Endothelial cell of umbilical vein (primary cell): ENCODE measurements around the gene LRRC56. TPM values are rescaled to one million over a fixed set of nuclear protein-coding genes. Genes with fewer than 3 reads are reported as not detected.

Source experiments
- BruUV-seq: library from RNA; stranded (reverse); fragments of 400-500 nt; replicated peaks from 2 replicates; lab custom pipeline; 2021; lab: Mats Ljungman, UMichigan
- CTCF ChIA-PET: fragments of 300-600, 350-600 bp; sonication (Branson Sonifier 250); formaldehyde crosslinking; loops from one replicate; lab custom pipeline; 2021; ENCODE audit warnings: antibody characterized with exemption, inconsistent platforms; lab: Charles Lee
- POLR2A ChIA-PET: fragments of 300-600, 350-600 bp; sonication (Branson Sonifier 250); formaldehyde crosslinking; loops from one replicate; lab custom pipeline; 2021; ENCODE audit warnings: antibody characterized with exemption, inconsistent platforms; lab: Charles Lee
- DNase-seq: peaks from one replicate; pipeline ENCODE4 v3.0.0-alpha.2; 2011; ENCODE audit warnings: low read depth, low spot score
- FAIRE-seq: peaks from 2 replicates; lab custom pipeline; 2011; peaks lifted over from hg19 to GRCh38; lab: Jason Lieb, UNC
- H2AFZ ChIP-seq: 2 replicates; pipeline ENCODE4 v1.6.0; 2012; ENCODE audit warnings: low read depth, low read length, control low read depth, inconsistent platforms
- H3K27ac ChIP-seq: 2 replicates; pipeline ENCODE4 v1.5.1; 2011; ENCODE audit warnings: low read depth, mild to moderate bottlenecking, control low read depth, low read length, moderate library complexity; ENCODE audit not compliant: insufficient read depth
- H3K27me3 ChIP-seq, 2 experiments: 2 replicates each; pipeline versions ENCODE4 v1.6.0 to v1.6.1; 2011; ENCODE audit warnings: low read length in 2 of 2, mixed read lengths in 1 of 2; ENCODE audit not compliant: control insufficient read depth in 2 of 2, insufficient read depth in 2 of 2
- H3K36me3 ChIP-seq, 2 experiments: 2 replicates in 1 of 2; 3 replicates in 1 of 2; pipeline ENCODE4 v1.5.1; 2011; ENCODE audit warnings: low read length in 2 of 2, mild to moderate bottlenecking in 1 of 2, moderate library complexity in 1 of 2; ENCODE audit not compliant: control insufficient read depth in 2 of 2, insufficient read depth in 2 of 2; ENCODE audit errors: extremely low read depth in 1 of 2
- H3K4me1 ChIP-seq: 3 replicates; pipeline ENCODE4 v1.5.1; 2011; ENCODE audit warnings: mild to moderate bottlenecking, low read length; ENCODE audit not compliant: control insufficient read depth, insufficient read depth; ENCODE audit errors: extremely low read depth
- H3K4me2 ChIP-seq: 2 replicates; pipeline ENCODE4 v1.6.1; 2011; ENCODE audit warnings: low read length, control low read depth, mixed read lengths; ENCODE audit not compliant: insufficient read depth
- H3K4me3 ChIP-seq, 3 experiments: fragments of 200-600 bp in 1 of 3; sonication (generic), shearing (Covaris generic) in 1 of 3; replicated peaks in 1 of 3; 2 replicates each; pipeline ENCODE4 v1.5.1; 2011 to 2016; ENCODE audit warnings: control low read depth in 3 of 3, low read length in 3 of 3, mild to moderate bottlenecking in 2 of 3, inconsistent platforms in 1 of 3, low read depth in 1 of 3, moderate library complexity in 1 of 3; ENCODE audit not compliant: insufficient read depth in 1 of 3
- H3K79me2 ChIP-seq: 2 replicates; pipeline ENCODE4 v1.6.0; 2012; ENCODE audit warnings: low read length, inconsistent platforms; ENCODE audit not compliant: control insufficient read depth, insufficient read depth
- H3K9ac ChIP-seq: replicated peaks from 2 replicates; pipeline ENCODE3; 2011; ENCODE audit warnings: low read length, control low read depth; ENCODE audit not compliant: insufficient read depth; ENCODE audit errors: extremely low read depth
- H3K9me1 ChIP-seq: replicated peaks from 3 replicates; pipeline ENCODE4 v1.6.0; 2011; ENCODE audit warnings: mild to moderate bottlenecking, low read length; ENCODE audit not compliant: control insufficient read depth, insufficient read depth; ENCODE audit errors: extremely low read depth
- H3K9me3 ChIP-seq: replicated peaks from 2 replicates; pipeline ENCODE4 v1.5.1; 2012; ENCODE audit warnings: low read length, inconsistent platforms; ENCODE audit not compliant: control insufficient read depth, insufficient read depth
- H4K20me1 ChIP-seq: replicated peaks from 2 replicates; pipeline ENCODE3; 2011; ENCODE audit warnings: mild to moderate bottlenecking, low read length; ENCODE audit not compliant: control insufficient read depth, insufficient read depth; ENCODE audit errors: extremely low read depth
- CTCF ChIP-seq, 2 donors: IDR thresholded peaks; 1 replicate in 1 of 2; 2 replicates in 1 of 2; pipeline ENCODE4 v1.5.1; 2011; ENCODE audit warnings: low read length in 2 of 2, mild to moderate bottlenecking in 2 of 2, moderate library complexity in 2 of 2, control low read depth in 1 of 2, inconsistent platforms in 1 of 2, low read depth in 1 of 2; ENCODE audit not compliant: insufficient read depth in 1 of 2; ENCODE audit errors: extremely low read depth in 1 of 2
- EZH2 ChIP-seq: IDR thresholded peaks from 2 replicates; pipeline ENCODE4 v1.6.1; 2012; ENCODE audit warnings: borderline replicate concordance, low read depth, mild to moderate bottlenecking, moderate library complexity, low read length, inconsistent platforms; ENCODE audit not compliant: severe bottlenecking
- FOS ChIP-seq: IDR thresholded peaks from 2 replicates; pipeline ENCODE4 v1.6.1; 2011; ENCODE audit warnings: mild to moderate bottlenecking, low read length, moderate library complexity, borderline replicate concordance; ENCODE audit not compliant: insufficient read depth
- GATA2 ChIP-seq: IDR thresholded peaks from 2 replicates; pipeline ENCODE4 v1.7.0; 2011; ENCODE audit warnings: low read depth, mild to moderate bottlenecking, moderate library complexity, mixed read lengths, low read length; ENCODE audit not compliant: insufficient read length, insufficient read depth
- JUN ChIP-seq: IDR thresholded peaks from 2 replicates; pipeline ENCODE4 v1.6.1; 2011; ENCODE audit warnings: borderline replicate concordance, low read depth; ENCODE audit not compliant: insufficient read length, insufficient read depth
- MAX ChIP-seq: IDR thresholded peaks from 2 replicates; pipeline ENCODE4 v1.6.1; 2011; ENCODE audit not compliant: insufficient read depth, insufficient read length
- MYC ChIP-seq: IDR thresholded peaks from one replicate; pipeline ENCODE4 v1.6.1; 2011; ENCODE audit warnings: mild to moderate bottlenecking, low read depth, low read length
- POLR2A ChIP-seq: IDR thresholded peaks from 2 replicates; pipeline ENCODE4 v1.6.1; 2012; ENCODE audit warnings: low read depth, mild to moderate bottlenecking, control low read depth, low read length
- POLR2AphosphoS5 ChIP-seq: IDR thresholded peaks from 2 replicates; pipeline ENCODE4 v1.6.1; 2012; ENCODE audit warnings: low read depth, mild to moderate bottlenecking, control low read depth, low read length, moderate library complexity; ENCODE audit not compliant: insufficient read depth
- dilution Hi-C: fragments of 300-500 bp; cut with MboI; formaldehyde crosslinking; loops from one replicate; pipeline ENCODE4 v1.15.0; 2019; ENCODE audit warnings: low sequenced_read_pairs; ENCODE audit not compliant: extremely low pct_ligation_motif_present
- intact Hi-C: fragments of 100-400 bp; cut with micrococcal nuclease; formaldehyde crosslinking; loops from one replicate; pipeline ENCODE4 v1.10.0; 2022
- polyA plus RNA-seq, 4 experiments: library from polyadenylated mRNA; depleted of rRNA in 3 of 4; stranded (reverse) in 3 of 4; unstranded in 1 of 4; fragments of >200 nt; gene quantifications; 2 replicates each; pipeline versions ENCODE4 v1.2.1 to v1.2.3, GENCODE V29; 2011 to 2012; ENCODE audit warnings: missing spikeins in 1 of 4
- total RNA-seq: library from RNA; stranded (reverse); gene quantifications from 2 replicates; pipeline ENCODE4 v1.2.3, GENCODE V29; 2021

Gene LRRC56
- total and polyA plus RNA-seq, 2 donors (not counting 3 experiments of a cell fraction or from before 2014, with no cell fraction given), result 0.47 to 0.55 TPM

DNA sequence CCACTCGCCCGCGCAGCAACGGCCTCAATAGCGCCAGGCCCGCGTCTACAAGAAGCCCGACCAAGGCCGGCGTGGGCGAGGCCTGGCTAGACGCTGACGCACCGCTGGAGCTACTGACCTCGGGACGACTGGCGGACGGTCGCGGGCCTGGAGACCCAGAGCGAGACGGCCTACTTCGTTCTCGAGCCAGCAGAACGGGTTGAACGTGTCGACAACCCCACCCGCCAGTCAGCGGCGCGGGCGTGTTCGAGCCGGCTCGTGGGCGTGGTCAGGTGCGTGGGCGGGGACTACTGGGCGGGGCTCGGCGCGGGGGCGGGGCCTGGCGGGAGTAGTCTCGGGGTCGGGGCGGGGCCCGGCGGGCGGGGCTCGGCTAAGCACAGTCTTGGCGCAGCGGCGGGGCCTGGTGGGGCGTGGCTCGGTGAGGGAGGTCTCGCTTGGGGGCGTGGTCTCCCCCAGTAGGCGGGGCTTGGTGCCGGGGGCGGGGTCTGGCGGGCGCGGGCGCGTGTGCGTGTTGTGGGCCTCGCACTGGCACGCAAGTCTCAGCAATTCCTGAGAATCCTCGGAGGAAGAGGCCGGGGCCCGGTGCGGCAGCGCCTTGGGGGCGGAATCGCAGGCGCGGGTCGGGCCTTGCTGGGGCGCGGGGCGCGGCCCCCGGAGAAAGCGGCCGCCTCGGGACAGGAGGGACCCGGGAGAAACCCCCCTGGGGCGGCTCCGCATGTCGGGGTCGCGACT is 30.2 kb upstream of the LRRC56 start, which contains the start of gene RNH1:
Gene RNH1 (minus strand): TSS at position 248 of the 732 bp plus-strand sequence. CDS start 5,080 bp downstream, outside the sequence.
- dilution Hi-C loops, result no loop called here

GRCh38 chr11:507727-508515 is 29.4 kb upstream of the LRRC56 start:
- Histone ChIP-seq H3K4me1 (peaks cover 24% of the 10 kb centered on the region), H3K4me2 (peak overlapping the region; percentile 66), H3K9me1 (no peaks in the 10 kb centered on the region), H3K79me2 (peaks cover 19% of the 10 kb centered on the region), H3K27ac (peak overlapping the region; percentile 41), H3K27me3 (no peaks in the 10 kb centered on the region), H3K9ac (peak overlapping the region; percentile 75), H2AFZ (peak overlapping the region; percentile 34), H3K36me3 (no peaks in the 10 kb centered on the region), H3K4me3 (peak overlapping the region; percentile 45 to 81 (median 57)), H3K9me3 (no peaks in the 10 kb centered on the region), H4K20me1 (no peaks in the 10 kb centered on the region)
- ChIA-PET CTCF (interaction anchor here (0.9 to 1.4 kb wide), 3 partner anchors 10 to 101 kb away, joined by 3 to 6 read pairs (median 3); no protein-coding TSS in a partner anchor), POLR2A (no interaction called here)
- FAIRE-seq (no peak), DNase-seq (no peak)
- no peak for TF ChIP-seq POLR2AphosphoS5
- TF ChIP-seq POLR2A, result no peak
- no peak for TF ChIP-seq FOS
- no peak for TF ChIP-seq EZH2
- TF ChIP-seq MYC, result no peak
- no peak for TF ChIP-seq CTCF (IDR thresholded peaks at IDR 0.05; ENCODE audit: extremely low read depth in 1 of 2, insufficient read depth in 1 of 2, low read depth in 1 of 2, low read length in 2 of 2)
- no peak for TF ChIP-seq MAX
- no peak for TF ChIP-seq GATA2
- no peak for TF ChIP-seq JUN
- dilution Hi-C loops (no loop called here), intact Hi-C loops (loop anchor here (1.0 to 2.0 kb wide), 4 partner anchors 10 to 271 kb away; partner anchors contain the start of genes PSMD13, PTDSS2, SIGIRR and SIRT3)
- BruUV-seq, result no TSS peak

More for the DNA sequence above, 30.2 kb upstream of the LRRC56 start, which contains the start of gene RNH1:
- Histone ChIP-seq H3K4me3 (peak within 1 kb of the TSS; percentile 69 to 81 (median 79)), H3K27me3 (no peaks in the 10 kb centered on the region), H3K79me2 (peaks cover 20% of the 10 kb centered on the region), H3K9me3 (no peaks in the 10 kb centered on the region), H3K9ac (peak within 1 kb of the TSS; percentile 99), H2AFZ (peak within 1 kb of the TSS; percentile 38), H3K36me3 (no peaks in the 10 kb centered on the region), H4K20me1 (no peaks in the 10 kb centered on the region), H3K4me1 (peaks cover 24% of the 10 kb centered on the region), H3K4me2 (peak within 1 kb of the TSS; percentile 82), H3K27ac (peak within 1 kb of the TSS; percentile 99), H3K9me1 (no peaks in the 10 kb centered on the region)
- DNase-seq (peak; percentile 93), FAIRE-seq (no peak)
- BruUV-seq, result no TSS peak
- TF ChIP-seq GATA2 (no peak), POLR2A (peak; percentile 77), POLR2AphosphoS5 (peak; percentile 42)
- intact Hi-C loops, result loop anchor here (1.0 to 2.0 kb wide), 5 partner anchors 11 to 300 kb away; partner anchors contain the start of genes BET1L, PSMD13, PTDSS2 and RIC8A
- ChIA-PET POLR2A (interaction anchor here (0.6 to 1.4 kb wide), 6 partner anchors 37 to 514 kb away, joined by 3 to 4 read pairs (median 3); partner anchors contain the start of genes BET1L and RIC8A), CTCF (interaction anchor here (0.9 to 1.3 kb wide), 3 partner anchors 11 to 100 kb away, joined by 3 to 6 read pairs (median 3); no protein-coding TSS in a partner anchor)
